Nucleus accumbens (tissue), 56 donors: ENCODE measurements around the gene CHRNB1.
"Not testable (repeated sequence)": the region's sequence is repeated elsewhere in the genome, so short reads cannot be mapped to it uniquely, and the experiment has no call there.

Experiments
- DNase-seq, 56 donors: peaks; one replicate each; lab custom pipeline; 2025; lab: John Stamatoyannopoulos, UW

CHRNB1 gene

GRCh38 chr17:7464081-7464480 is 19.2 kb downstream of the CHRNB1 start:
- DNase-seq: no peak

GRCh38 chr17:7465597-7466275 is 20.9 kb downstream of the CHRNB1 start:
- no peak for DNase-seq

GRCh38 chr17:7466318-7466638 is 21.4 kb downstream of the CHRNB1 start:
- DNase-seq: no peak

GRCh38 chr17:7466639-7467341 is 21.9 kb downstream of the CHRNB1 start:
- peak in 9 of 56 donors; percentile 7 to 78 (median 36) for DNase-seq

GRCh38 chr17:7467498-7467897 is 22.6 kb downstream of the CHRNB1 start:
- no peak for DNase-seq

GRCh38 chr17:7468290-7468689 is 23.4 kb downstream of the CHRNB1 start:
- no peak for DNase-seq

- DNase-seq: no peak
Measured at GRCh38 chr17:7468804-7469389, 24.0 kb downstream of the CHRNB1 start.

- not testable (repeated sequence) for DNase-seq
Measured at GRCh38 chr17:7469843-7470242, 25.0 kb downstream of the CHRNB1 start.

- not testable (repeated sequence) for DNase-seq
Measured at GRCh38 chr17:7470457-7470973, 25.7 kb downstream of the CHRNB1 start.

GRCh38 chr17:7471729-7472128 is 26.9 kb downstream of the CHRNB1 start:
- DNase-seq: no peak

GRCh38 chr17:7474767-7475166 is 29.9 kb downstream of the CHRNB1 start:
- not testable (repeated sequence) for DNase-seq

GRCh38 chr17:7475764-7476422 is 31.0 kb downstream of the CHRNB1 start:
- DNase-seq: no peak

- no peak for DNase-seq
Measured at GRCh38 chr17:7476494-7476893, 31.6 kb downstream of the CHRNB1 start.

GRCh38 chr17:7476951-7477350 is 32.1 kb downstream of the CHRNB1 start:
- no peak for DNase-seq

- DNase-seq: peak in 19 of 56 donors; percentile 12 to 56 (median 35)
Measured at GRCh38 chr17:7477392-7478275, 32.8 kb downstream of the CHRNB1 start.

GRCh38 chr17:7478276-7479212 is 33.7 kb downstream of the CHRNB1 start:
- DNase-seq: peak in 46 of 56 donors; percentile 28 to 79 (median 62)

- peak in 43 of 56 donors; percentile 29 to 79 (median 62) for DNase-seq
Measured at GRCh38 chr17:7479213-7480088, 34.6 kb downstream of the CHRNB1 start, which contains the start of gene ZBTB4. Gene ZBTB4, minus strand, starts transcription at chr17:7479631. Its CDS starts 12,830 bp downstream, at chr17:7466801.

GRCh38 chr17:7480089-7480384 is 35.2 kb downstream of the CHRNB1 start:
- DNase-seq: no peak
